ENCODE measurements around the gene MACF1. TPM values are rescaled to one million over a fixed set of nuclear protein-coding genes. Genes with fewer than 3 reads are reported as not detected.

Gene MACF1
- total and polyA plus RNA-seq, 2 donors from 2014 or later, result 65.7 to 387 TPM

- Histone ChIP-seq H3K4me1 (ENCODE audit: control insufficient read depth in 2 of 3, insufficient read depth in 2 of 3, low read depth in 1 of 3, low read length in 3 of 3) (peaks cover 0 to 12% (median 5%) of the 10 kb centered on the region in 3 donors), H3K9me3 (ENCODE audit: control insufficient read depth in 2 of 3, insufficient read depth in 1 of 3, low read length in 3 of 3) (no peaks in the 10 kb centered on the region), H3K27me3 (ENCODE audit: control insufficient read depth, insufficient read depth, low read length) (no peaks in the 10 kb centered on the region), H3K4me3 (ENCODE audit: low read length in 3 of 3) (no peak overlapping the region), H3K9ac (ENCODE audit: low read length in 3 of 3) (no peak overlapping the region), H3K36me3 (ENCODE audit: control insufficient read depth in 2 of 3, insufficient read depth in 3 of 3, low read length in 3 of 3) (peaks cover 0 to 3% (median 0%) of the 10 kb centered on the region in 3 donors), H3K27ac (ENCODE audit: low read depth in 2 of 2, low read length in 2 of 2) (no peak overlapping the region)
- FAIRE-seq, result no peak
- DNase-seq, result peak in 1 of 5 donors; percentile 21
- intact Hi-C loops (cut with DNase I), result no loop called here
- no peak for TF ChIP-seq CTCF (IDR thresholded peaks at IDR 0.05; ENCODE audit: borderline replicate concordance, extremely low read depth, insufficient read depth)
These were observed 26.0 kb downstream of the MACF1 start for GRCh38 chr1:39230261-39231190.

DNA sequence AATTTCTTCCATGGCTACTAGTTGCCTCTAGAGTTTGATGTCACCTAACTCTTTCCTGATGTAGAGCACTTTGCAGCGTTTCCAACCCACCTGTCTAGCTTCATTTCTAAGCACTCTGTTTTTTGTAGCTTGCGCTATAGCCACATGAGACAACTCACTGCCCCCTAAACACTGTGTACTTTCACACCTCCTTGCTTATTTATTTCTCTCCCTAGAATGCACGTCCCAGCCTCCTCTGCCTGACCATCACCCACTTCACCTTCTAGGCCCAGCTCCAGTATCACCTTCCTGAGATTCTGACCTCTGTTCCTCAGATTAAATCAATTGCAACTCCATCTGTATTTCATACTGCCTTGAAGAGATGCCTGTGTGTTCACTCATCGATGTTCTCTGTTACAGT, 32.5 kb downstream of the MACF1 start:
- Histone ChIP-seq H3K27ac (ENCODE audit: low read depth in 2 of 2, low read length in 2 of 2) (no peak overlapping the region), H3K9me3 (ENCODE audit: control insufficient read depth in 2 of 3, insufficient read depth in 1 of 3, low read length in 3 of 3) (no peaks in the 10 kb centered on the region), H3K9ac (ENCODE audit: low read length in 3 of 3) (no peak overlapping the region), H3K27me3 (ENCODE audit: control insufficient read depth, insufficient read depth, low read length) (no peaks in the 10 kb centered on the region), H3K36me3 (ENCODE audit: control insufficient read depth in 2 of 3, insufficient read depth in 3 of 3, low read length in 3 of 3) (peaks cover 0 to 3% (median 0%) of the 10 kb centered on the region in 3 donors), H3K4me3 (ENCODE audit: low read length in 3 of 3) (no peak overlapping the region), H3K4me1 (ENCODE audit: control insufficient read depth in 2 of 3, insufficient read depth in 2 of 3, low read depth in 1 of 3, low read length in 3 of 3) (peaks cover 0 to 4% (median 0%) of the 10 kb centered on the region in 3 donors)
- no peak for DNase-seq
- TF ChIP-seq CTCF (IDR thresholded peaks at IDR 0.05; ENCODE audit: borderline replicate concordance, extremely low read depth, insufficient read depth), result no peak
- intact Hi-C loops (cut with DNase I), result no loop called here
- no peak for FAIRE-seq

DNA sequence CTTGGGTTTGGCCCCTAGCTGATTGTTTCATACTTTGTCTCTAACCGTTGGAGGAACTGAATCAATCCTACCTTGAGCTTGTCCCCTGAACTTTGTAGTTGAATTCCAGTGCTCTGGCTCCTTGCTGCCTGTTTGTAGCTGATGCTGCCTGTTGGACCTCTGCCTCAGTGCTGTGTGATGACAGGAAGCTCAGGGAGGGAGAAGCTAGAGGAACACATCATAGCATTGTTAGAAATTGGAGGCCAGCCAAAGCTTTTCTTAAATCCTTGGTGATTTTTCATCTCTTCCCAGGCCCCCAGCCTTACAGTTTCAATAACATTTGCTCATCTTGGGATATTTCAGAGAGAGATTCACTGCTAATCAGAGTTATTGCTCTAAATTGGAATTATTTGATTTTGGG, 34.0 kb downstream of the MACF1 start:
- H3K9ac ChIP-seq (ENCODE audit: low read length in 3 of 3), result no peak overlapping the region
- no peaks in the 10 kb centered on the region for H3K27me3 ChIP-seq (ENCODE audit: control insufficient read depth, insufficient read depth, low read length)
- FAIRE-seq, result no peak
- no peaks in the 10 kb centered on the region for H3K36me3 ChIP-seq (ENCODE audit: control insufficient read depth in 2 of 3, insufficient read depth in 3 of 3, low read length in 3 of 3)
- H3K4me1 ChIP-seq (ENCODE audit: control insufficient read depth in 2 of 3, insufficient read depth in 2 of 3, low read depth in 1 of 3, low read length in 3 of 3), result peaks cover 0 to 4% (median 0%) of the 10 kb centered on the region in 3 donors
- H3K27ac ChIP-seq (ENCODE audit: low read depth in 2 of 2, low read length in 2 of 2), result no peak overlapping the region
- intact Hi-C loops (cut with DNase I), result no loop called here
- no peak overlapping the region for H3K4me3 ChIP-seq (ENCODE audit: low read length in 3 of 3)
- TF ChIP-seq CTCF (IDR thresholded peaks at IDR 0.05; ENCODE audit: borderline replicate concordance, extremely low read depth, insufficient read depth), result no peak
- H3K9me3 ChIP-seq (ENCODE audit: control insufficient read depth in 2 of 3, insufficient read depth in 1 of 3, low read length in 3 of 3), result no peaks in the 10 kb centered on the region
- peak in 1 of 5 donors; percentile 43 for DNase-seq

Measured in kidney (tissue), 14 donors.